Activated CD8-positive, alpha-beta memory T cell treated with anti-CD3 and anti-CD28 coated beads for 24 hours (primary cell): ENCODE measurements around the gene HOMER1.
A peak's percentile ranks its signal among the peaks of the same experiment; 100 is the strongest.

ENCODE experiments used
- DNase-seq: peaks from one replicate; pipeline ENCODE4 v3.0.0-alpha.2; 2020

The HOMER1 gene, protein sequence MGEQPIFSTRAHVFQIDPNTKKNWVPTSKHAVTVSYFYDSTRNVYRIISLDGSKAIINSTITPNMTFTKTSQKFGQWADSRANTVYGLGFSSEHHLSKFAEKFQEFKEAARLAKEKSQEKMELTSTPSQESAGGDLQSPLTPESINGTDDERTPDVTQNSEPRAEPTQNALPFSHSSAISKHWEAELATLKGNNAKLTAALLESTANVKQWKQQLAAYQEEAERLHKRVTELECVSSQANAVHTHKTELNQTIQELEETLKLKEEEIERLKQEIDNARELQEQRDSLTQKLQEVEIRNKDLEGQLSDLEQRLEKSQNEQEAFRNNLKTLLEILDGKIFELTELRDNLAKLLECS

DNA sequence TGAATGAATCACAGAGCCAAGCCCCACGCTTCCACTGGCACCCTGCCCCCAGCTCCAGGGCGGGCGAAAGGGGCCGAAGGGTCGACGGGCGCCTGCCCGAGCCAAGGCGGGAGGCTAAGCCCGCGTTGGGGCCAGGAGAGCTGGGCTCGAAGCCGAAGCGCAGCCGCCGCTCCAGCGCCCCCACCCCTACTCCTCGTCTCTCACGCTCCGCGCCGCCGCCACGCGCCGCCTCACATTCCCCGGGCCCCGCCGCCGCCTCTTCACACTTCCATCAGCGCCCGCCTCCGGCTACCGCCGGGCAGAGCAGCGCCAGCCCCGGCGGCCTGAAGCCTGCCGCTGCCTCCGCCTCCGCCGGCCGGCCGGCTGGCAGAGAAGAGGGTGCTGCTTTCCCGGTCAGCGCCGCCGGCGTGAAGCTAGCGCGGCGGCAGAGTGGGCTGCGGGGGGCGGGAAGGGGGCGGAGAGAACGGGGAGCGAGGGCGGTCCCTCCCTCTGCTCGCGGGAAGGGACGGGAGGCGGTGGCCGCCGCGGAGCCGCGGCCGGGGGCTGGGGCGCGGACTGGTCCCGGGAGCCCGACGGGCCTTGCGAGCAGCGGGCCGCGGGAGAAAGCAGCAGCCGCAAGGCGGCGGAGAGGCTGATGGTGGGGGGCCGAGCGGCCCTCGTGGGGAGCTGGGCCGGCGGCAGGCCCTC, at the start of gene HOMER1:
TSS of gene HOMER1 (minus strand) at position 431 of the 687 bp plus-strand sequence. CDS start 1,360 bp downstream, outside the sequence.
- DNase-seq = peak; percentile 91

DNA sequence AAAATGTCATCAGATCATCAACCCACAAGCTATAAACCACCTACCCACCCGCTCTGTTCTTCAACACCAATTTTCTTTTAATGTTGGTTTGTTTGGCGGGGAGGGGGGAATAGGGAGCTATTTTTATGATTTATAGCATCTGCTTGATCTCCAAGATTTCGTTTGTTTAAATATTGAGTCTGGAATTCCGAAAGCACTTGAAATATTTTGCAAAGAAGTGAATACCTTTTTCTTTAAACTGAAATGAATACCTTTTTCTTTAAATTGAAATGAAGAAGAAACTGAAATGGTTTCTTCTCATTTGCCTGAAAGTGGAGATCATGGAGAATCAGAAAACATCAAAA, 49.3 kb upstream of the HOMER1 start:
- no peak for DNase-seq

DNA sequence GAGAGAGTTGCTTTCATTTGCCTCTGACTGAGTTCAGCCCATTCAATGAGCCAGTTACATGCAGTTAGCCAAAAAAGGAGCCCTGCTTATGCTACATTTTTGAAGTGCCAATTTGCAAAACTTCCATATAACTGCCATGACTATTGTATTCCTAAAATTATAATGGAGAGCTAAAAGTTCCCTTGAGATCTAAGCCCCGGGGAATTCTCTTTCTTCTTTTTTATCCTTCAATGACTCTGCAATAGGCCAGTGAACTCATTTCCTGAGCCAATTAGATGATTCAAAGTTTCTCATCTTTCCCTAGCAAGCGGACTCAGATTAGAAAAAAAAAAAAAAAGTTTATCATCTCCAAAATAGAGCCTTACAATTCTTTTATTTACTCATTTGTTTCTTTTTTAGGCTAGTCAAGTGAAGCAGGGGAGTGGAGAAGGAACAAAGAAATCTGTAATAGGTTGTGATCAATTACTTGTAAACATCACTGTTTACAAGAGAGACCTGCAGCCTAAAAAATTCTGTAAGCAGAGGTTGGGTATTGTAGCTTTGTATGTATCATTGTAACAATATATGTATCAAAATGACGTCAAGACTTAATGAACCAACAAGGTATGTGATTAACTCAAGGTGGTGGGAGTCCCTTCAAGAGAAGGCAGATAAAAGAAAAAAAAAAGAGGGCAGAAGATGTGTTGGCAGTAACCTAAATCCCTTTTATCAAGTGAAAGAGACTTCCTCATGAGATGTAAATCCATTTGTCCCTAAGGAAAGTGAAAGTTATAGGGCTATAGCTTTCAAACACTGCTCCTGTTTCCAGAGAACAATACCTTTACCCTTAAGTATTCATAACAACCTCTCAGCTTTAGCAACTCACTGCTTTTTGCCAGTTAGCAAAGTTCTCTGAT, 48.7 kb upstream of the HOMER1 start:
- DNase-seq = no peak

DNA sequence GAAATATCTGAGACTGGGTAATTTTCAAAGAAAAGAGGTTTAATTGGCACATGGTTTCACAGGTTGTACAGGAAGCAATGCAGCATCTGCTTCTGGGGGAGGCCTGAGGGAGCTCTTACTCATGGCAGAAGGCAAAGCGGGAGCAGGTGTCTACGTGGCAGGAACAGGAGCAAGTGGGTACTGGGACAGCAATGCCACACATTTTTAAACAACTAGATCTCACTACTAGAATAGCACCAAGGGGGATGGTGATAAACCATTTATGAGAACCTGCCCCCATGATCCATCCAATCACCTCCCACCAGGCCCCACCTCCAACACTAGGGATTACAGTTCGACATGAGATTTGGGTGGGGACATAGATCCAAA, 47.6 kb upstream of the HOMER1 start:
- DNase-seq = peak; percentile 79

DNA sequence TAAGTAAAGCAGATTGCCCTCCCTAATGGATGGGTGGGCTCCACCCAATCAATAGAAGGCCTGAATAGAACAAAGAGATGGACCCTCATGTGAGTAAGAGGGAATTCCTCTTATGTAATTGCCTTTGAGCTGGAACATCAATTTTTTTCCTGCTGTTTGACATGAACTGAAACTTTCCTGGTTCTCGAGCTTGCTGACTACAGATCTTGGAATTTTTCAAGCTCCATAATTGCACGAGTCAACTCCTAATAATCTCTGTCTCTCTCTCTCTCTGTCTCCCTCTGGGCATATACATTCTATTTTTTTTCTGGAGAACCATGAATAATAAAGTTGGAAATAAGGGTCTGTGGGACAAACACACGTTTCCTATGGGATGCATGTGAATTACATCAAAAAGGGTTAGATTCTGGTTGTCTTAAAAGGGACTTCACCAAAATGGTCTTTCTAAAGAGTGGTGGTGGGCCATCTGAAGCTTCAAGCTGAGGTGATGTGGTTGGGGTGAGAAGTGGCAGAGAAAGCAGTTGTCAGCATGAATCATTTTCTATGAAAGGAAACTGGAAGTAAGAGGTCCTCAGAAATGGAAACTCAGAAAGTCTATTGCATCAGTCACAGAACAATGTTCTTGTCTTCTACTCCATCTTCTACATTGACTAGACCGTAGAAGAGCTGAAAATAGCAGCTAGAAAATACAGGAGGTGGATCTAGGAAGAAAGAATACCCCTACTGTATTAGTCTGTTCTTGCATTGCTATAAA, 47.0 kb upstream of the HOMER1 start:
- DNase-seq = no peak

DNA sequence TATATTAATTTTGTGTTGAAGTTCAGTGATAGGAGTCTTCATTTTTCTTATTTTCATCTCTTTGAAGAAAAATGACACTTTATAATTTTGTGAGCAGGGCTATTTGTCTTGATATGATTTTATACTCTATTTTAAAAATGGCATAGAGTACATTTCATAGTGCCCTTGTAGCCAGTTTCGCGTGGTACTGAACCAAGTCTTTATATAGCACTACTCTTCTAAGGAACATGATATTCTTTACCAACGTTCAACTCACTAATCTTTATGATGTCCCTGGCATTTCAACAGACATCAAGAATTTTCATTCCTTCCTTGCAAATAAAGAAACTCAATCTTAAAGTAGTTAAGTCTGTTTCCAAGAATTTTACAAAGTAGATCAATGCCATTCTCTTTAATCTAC, 41.5 kb upstream of the HOMER1 start:
- DNase-seq = no peak

DNA sequence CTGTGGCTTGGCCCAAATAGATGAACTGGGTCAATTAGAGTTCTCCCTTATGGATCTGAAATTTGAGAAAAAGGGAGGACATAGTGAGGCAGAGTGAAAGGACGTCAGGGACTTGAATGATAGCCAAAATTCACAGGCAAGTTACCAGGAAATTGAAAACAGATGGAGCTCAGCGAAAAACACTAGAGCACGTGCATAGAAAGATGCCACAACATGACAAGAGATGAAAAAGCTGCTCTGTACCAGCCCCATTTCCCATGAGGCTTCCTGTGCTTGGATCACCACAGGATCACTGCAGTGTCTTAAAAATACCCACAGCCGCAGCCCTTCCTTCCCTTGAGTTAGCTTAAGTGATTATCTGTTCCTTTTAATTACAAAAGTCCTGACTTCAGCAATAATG, 39.0 kb upstream of the HOMER1 start:
- DNase-seq = no peak

DNA sequence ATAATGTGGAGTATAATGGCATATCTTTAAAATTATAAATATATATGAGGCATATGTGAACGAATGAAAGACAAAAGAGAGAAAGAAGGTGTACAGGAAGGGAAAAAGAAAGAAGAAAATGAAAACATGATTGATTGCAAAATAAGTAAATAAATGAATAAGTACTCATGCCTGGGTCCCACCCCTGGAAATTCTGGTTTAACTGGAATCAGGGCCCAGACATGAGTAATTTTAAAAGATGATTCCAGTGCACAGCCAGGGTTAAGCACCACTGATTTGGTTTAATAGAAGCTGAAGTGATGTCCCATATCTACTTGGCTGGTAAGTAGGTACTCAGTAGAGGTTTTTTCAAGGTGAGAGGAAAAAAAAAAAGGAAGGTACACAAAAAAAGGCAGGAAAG, 34.0 kb upstream of the HOMER1 start:
- DNase-seq = no peak

DNA sequence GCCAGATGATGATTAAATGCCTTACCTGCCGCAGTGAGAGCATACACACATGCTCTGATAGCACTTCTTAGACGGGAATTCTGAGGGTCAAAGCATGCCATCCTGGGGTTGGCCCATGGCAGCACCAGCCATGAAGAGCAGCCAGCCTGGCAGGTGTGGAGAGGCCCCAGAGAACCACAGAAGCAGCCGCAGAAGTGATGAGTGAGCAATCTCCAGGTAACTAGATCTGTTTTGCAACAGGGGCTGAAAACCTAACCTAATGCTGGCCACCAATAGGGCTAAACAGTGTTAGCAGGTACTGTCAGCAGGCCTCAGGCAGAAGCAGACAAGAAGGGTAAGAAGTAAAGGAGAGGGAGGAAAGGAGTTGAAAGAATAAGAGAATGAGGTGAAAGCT, 33.5 kb upstream of the HOMER1 start:
- DNase-seq = no peak

DNA sequence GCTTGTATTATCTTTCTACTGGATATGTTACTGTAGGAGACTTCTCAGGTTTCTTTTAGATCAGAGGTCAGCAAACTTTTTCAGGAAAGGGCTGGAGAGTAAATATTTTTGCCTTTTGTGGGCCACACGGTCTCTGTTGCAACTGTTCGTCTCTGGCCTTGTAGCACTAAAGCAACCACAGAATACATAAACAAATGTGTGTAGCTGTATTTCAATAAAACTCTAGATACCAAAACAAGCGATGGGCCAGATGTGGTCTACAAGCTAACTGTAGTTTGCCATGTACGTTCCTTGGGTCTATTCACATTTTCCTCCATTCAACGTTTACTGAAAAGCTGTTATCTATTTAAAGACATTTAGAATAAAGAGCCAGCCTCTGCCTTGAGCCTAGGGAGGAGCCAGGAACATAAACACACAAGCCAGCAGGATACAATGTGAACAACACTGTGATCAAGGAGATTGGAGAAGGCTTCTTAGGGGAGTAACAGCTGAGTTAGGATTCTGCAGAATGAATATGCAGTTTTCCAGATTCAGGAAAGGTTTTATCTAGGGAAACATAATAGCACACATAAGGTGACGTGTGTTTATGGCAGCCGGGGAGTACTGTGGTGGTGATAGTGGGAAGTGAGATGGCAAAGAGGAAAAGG, 33.0 kb upstream of the HOMER1 start:
- no peak for DNase-seq

DNA sequence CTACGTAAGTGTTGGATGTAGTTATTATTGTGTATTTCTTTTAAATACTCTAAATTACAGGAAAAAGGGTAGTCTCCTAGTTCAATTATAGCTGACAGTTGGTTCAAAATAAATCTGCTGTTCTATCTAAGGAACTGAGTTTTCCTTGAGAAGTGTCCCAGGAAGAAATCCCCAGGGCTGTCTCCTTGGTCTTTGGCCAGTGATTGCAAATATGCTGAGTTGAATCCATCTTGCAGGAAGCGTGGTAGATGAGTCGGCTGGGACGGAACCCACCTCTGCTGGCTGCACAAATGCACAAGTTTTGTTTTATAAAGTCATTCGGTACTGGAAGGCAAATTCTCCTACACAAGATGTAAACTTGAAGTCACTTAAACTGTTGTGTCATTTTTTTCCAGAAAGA, 30.2 kb upstream of the HOMER1 start:
- DNase-seq = no peak

DNA sequence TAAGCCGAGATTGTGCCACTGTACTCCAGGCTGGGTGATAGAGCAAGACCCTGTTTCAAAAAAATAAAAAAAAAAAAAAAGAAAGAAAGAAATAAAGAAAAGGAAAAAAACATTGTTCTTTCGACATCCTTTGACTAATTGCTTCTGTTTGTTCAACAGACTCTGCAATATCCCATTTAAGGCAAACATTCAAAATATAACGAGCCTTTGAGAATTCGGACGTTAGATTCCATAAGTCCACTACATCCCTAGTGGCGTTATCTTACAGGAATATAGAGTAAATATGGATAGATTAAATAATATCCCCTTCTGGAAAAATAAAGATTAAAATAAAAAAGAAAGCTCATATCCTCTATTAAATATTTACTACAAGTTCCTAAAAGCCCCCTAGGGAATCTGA, 27.0 kb upstream of the HOMER1 start:
- no peak for DNase-seq

DNA sequence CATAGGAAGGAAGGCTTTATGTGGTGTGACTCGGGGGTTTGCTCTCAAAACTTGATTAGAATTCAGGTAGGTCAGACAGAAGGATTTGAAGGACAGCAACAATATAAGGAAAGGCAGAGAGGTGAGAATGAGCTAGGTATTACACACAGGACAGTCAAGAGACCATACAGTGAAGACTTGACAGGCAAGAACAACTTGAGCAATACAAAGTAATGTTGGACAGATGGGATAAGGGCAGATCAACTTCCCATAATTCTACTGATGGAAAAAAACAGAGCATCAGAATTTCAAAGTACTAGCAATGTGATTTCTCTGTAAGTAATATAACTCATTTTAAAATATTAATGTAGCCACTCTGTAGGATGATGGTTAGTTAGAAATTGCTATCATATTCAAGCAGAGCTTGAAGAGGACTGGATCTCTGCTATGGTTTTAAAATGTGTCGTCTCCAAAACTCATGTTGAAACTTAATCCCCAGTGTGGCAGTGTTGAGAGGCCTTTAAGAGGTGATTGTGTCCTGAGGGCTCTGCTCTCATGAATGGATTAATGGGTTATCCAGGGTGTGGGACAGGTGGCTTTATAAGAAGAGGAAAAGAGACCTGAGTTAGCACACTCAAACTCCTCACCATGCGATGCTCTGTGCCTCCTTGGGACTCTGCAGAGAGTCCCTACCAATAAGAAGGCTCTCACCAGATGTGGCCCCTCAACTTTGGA, 22.4 kb upstream of the HOMER1 start:
- DNase-seq = no peak

DNA sequence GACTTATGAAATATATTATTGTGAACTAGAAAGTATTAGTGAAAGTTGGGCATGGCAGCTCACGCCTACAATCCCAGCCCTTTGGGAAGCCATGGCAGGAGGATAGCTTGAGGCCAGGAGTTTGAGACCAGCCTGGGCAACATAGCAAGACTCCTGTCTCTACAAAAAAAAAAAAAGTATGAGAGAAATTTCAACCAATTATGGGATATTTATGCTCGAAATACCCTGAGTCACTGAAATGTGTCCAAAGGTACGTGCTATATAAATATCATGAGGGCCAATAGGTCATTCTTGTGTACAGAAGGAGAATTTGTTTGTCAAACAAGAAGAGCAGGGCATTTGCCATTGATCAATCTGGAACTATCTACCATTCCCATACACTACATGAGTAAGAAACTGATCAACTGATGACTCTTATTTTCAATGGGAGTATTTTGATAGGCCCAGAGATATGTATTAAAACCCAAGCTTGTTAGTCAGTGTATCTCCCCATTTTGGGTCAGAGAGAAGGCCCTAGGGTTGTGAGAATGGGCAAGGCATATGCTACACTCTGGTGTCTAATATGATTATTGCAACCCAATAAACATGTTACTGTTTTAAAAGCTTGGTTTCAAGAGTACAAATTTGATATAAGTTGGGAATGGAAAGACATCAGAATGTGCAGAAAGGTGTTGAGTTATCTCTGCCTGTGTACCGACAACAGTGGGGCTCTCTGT, 21.7 kb upstream of the HOMER1 start:
- DNase-seq = no peak

DNA sequence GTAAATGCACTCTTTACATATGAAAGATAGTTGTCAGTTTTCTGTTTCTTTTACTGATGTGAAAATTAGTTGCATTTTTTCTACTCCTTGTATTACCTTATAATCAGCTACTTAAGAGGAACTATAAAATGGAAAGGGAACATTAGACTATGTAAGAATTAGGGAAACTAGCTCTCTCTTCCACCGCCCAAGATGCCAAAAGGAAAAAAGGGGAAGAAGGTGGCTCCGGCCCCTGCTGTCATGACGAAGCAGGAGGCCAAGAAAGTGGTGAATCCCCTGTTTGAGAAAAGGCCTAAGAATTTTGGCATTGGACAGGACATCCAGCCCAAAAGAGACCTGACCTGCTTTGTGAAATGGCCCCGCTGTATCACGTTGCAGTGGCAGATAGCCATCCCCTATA, 15.2 kb upstream of the HOMER1 start:
- no peak for DNase-seq

DNA sequence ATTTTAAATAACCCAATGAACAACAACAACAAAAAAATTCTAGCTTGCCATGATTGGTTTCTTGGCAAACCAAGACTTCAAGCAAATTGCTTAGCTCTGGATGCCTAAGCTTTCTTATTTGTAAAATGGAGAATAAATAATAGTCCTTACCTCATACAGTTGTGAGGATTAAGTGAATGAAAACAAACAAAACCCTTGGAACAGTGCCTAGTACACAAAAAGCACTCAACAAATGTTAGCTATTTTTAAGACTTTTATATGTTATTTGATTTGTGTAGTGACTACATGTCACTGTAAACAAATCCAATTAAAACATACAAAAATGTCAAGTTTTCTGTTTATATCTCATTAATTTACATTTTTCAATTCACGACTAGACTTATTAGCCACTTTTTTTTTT, 13.5 kb upstream of the HOMER1 start:
- no peak for DNase-seq

DNA sequence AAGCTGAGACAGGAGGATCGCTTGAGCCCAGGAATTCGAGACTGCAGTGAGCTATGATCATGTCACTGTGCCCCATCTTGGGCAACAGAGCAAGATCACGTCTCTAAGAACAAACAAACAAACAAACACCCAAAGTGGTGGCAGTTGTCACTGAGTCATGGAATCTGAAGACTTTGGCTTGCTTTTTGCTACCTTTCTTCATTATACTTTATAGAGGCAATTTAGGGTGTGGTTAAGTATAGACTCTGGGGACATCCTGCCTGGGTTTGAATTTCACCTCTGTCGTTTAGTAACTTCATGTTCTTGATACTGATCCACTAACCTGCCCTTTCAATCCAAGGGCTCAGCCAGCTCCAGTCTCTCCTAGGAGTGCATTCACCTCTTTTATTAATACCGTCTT, 13.0 kb upstream of the HOMER1 start:
- no peak for DNase-seq

DNA sequence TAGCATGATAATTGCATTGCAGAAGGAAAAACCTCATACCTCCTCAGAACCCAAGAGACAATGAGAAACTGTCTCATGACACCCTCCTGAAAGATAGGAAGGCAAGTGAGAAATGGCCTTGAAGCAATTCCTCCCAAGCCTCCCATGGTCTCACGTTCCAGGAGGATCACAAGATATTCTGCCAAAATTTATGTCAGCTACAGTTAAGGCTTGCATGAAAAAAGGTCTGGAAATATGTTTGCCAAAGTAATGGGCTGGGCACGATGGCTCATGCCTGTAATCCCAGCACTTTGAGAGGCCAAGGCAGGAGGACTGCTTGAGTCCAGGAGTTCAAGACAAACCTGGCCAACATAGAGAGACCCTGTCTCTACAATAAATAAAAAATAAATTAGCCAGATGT, 12.6 kb upstream of the HOMER1 start:
- no peak for DNase-seq

DNA sequence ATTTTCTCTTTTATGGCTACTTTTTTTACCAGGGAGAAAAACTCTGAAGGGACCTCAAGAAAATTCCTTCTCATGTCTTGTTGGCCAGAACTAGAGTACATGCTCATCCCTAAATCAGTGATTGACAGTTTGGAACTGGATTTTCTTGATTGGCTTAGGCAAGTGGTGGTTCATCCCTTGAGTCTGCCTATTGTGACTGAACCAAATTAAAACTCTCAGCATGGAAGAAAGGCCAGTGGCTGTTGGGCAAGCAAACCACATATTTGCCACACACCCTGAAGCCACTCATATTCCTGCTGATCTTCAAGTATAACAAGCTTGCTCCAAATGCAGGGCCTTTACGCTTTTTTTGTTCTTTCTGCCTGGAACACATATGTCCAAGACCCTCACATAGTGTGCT, 7.2 kb upstream of the HOMER1 start:
- DNase-seq = no peak

DNA sequence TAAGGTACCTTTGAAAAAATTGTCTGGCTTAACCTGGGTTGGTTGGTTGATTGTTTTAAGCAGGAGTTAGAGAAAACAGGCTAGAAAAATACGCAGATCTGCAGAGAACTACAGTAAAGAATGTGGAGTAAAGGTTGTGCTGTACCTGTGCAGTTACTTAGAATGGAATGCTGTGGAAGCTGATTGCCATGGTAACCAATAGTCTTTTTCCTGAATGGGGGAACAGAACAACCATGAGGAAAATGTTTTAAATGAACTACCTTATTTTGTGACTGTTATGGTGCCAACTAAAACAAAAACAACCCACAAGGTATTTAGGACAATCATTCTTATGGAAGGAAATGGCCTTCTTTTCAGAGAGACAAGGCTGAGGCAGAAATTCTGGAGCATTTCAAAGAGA, 4.8 kb upstream of the HOMER1 start:
- DNase-seq = no peak

DNA sequence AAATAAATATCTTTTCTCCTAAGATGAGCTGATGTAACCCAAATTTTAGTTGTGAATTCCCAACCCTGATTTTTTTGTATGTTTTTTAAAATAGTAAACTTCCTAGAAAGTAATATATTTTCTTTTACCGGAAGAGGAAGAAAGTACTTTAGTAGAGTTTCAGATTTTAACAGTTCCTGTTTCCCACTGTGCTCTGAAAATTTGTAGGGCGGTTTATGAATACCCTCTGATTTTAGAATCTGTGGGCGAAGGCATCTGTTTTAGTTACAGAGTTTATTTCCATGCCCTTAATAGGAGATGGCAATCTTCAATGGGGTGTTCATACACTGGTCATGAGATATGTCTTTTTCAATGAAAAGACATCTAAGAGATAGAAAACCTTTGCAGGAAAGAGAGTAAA, 3.7 kb upstream of the HOMER1 start:
- no peak for DNase-seq
